Kidney capillary endothelial cell (primary cell): Measurements from ENCODE around the gene TRAPPC1.
"Not testable (repeated sequence)": the region's sequence is repeated elsewhere in the genome, so short reads cannot be mapped to it uniquely, and the experiment has no call there.

Experiments used
- DNase-seq: peaks from one replicate; pipeline ENCODE4 v3.0.0-alpha.2; 2018; ENCODE audit warnings: low spot score

The TRAPPC1 gene

GRCh38 chr17:7931709-7932482 lies at the start of gene TRAPPC1, which contains the start of gene CNTROB:
Gene TRAPPC1, minus strand, starts transcription at chr17:7931946. Its CDS starts 117 bp downstream, at chr17:7931829.
Gene CNTROB, plus strand, starts transcription at chr17:7932206. Its CDS starts 874 bp downstream, at chr17:7933080.
- DNase-seq = peak; percentile 99

DNA sequence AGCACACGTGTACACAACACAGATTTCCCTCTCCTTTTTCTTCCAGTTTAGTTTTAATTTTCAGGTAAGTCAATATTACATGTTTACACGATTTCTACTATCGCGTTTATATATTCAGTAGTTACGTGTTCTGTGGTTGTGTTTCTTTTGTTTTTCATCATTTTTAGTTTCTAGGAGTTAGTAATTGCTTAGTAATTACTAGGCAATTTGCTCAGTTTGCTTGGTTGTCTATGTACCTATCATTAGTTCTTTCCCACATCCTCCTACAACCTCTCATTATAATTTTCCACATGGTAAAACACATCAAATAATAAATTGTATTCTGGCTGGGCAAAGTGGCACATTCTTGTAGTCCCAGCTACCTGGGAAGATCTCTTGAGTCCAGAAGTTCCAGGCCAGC lies 46.1 kb upstream of the TRAPPC1 start:
- DNase-seq = no peak

DNA sequence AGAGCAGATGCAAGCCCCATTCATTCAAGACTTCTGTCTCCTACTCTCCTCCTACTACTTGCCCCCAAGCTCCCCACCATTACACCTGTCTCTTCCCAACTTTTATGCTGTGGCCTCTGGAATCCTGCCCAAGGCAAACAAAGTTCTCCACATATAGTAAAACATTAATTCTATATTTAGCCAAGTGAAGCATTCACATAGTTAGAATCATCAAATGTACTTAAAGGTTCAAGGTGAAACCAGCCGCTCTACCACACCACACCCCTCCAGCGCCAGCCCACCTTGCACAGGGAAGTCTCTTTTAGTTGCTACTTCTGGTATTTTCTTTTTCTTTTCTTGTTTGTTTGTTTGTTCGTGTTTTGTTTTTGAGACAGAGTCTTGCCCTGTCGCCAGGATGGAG lies 45.3 kb upstream of the TRAPPC1 start:
- DNase-seq = no peak

DNA sequence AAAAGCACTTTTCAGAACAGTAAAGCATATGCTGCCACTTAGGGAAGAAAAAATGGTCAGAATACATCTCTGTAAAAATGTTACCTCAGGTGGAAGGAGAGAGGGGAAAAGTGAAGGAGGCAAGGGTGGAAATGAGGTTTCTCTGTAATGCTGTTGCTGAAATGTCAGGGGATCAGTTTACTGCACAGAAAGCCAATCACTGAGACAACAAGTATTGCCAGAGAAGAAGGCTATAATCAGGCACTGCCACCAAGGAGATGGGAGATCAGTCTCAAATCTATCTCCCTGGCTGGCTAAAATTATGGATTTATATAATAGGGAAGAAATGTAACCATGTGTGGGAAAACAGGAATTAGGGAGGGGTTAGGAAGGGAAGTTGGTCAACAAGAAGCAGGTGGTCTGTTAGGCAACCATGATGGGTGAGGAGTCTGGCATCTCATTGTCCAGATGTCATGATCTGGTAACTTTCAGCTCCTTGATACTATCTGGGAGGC lies 42.9 kb upstream of the TRAPPC1 start:
- no peak for DNase-seq

GRCh38 chr17:7972131-7972785 lies 40.5 kb upstream of the TRAPPC1 start:
- DNase-seq = no peak

GRCh38 chr17:7971651-7972050 lies 39.9 kb upstream of the TRAPPC1 start:
- DNase-seq = no peak

GRCh38 chr17:7969433-7969832 lies 37.7 kb upstream of the TRAPPC1 start:
- no peak for DNase-seq

GRCh38 chr17:7967751-7968150 lies 36.0 kb upstream of the TRAPPC1 start:
- DNase-seq = no peak

GRCh38 chr17:7961421-7961820 lies 29.7 kb upstream of the TRAPPC1 start:
- DNase-seq = no peak

DNA sequence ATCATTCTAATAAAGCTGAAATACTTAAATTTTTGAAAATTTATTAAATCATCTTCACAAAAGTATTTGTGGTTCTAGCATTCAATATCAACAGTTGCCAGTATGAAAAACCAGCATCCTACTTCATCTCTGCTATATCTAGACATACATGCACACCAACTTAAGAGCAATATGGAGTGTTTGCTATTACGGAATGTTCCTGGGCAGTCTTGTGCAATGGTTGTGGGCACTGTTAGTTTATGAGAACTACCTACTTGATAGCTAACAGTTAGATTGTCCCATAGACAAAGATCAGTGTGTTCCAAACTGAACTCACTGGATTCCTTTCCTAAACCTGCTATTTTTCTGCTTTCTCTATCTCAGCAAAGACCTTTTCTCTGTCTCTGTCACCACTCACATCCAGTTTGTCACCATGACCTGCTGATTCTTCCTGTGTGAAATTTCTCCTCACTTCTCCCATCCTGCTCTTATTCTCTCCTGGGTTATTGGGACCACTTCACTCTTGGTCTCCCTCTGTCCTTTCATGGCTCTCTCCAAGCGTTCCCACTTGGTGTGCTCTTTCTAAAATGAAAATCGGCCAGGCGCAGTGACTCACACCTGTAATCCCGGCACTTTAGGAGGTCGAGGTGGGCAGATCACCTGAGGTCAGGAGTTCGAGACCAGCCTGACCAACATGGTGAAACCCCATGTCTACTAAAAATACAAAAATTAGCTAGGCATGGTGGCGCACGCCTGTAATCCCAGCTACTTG lies 27.9 kb upstream of the TRAPPC1 start:
- DNase-seq = no peak

DNA sequence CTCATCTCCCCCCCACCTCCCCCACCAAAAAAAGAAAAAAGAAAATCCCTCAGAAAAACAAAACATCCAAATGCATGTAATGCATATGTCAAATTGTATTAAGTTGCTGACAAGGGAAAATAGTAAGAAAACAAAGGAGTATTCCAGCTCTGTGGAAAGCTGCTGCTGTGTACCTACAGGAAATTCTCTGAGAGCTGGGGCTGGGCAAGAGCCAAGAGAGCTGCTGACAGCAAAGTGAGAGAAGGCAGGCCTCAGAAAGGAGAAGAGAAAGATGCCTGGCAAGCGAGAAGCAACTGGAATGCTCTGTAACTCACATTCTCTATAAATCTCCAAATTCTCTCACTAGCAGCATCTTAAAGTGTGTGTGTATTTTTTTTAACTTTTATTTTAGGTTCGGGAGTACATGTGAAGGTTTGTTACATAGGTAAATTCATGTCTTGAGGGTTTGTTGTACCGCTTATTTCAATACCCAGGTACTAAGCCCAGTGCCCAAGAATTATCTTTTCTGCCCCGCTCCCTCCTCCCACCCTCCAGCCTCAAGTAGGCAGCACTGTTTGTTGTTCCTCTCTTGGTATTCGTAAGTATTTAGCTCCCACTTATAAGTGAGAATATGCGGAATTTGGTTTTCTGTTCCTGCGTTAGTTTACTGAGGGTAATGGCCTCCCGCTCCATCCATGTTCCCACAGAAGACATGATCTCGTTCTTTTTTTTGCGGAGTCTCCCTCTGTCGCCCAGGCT lies 24.7 kb upstream of the TRAPPC1 start:
- no peak for DNase-seq

DNA sequence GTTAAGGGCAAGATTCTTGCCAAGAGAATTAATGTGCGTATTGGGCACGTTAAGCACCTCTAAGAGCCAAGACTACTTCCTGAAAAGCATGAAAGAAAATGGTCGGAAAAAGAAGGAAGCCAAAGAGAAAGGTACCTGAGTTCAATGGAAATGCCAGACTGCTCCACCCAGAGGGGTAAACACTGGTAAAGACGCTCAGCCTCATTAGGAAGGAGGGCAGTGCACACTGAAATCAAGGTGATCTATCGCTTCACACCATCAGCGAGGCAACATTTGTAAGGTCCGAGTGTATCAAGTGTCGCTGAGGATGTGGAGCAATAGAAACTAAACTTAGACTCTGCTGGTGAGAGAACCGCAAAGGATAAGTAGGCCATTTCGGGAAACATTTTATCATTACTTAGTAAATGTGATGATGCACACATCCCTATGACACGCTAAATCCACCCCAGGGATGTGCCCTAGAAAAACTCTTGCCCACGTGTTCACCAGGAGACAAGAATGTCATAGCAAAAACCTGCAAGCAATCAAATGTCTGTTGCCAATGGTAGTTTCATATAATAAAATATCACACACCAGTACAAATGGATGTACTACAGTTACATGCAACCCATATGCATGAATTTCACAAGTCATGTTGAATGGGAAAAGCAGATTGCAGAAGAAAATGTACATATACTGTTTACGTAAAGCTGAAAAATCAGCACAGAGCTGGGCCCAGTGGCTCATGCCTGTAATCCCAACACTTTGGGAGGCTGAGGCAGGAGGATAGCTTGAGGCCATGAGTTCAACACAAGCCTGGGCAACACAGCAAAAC lies 23.9 kb upstream of the TRAPPC1 start:
- no peak for DNase-seq

DNA sequence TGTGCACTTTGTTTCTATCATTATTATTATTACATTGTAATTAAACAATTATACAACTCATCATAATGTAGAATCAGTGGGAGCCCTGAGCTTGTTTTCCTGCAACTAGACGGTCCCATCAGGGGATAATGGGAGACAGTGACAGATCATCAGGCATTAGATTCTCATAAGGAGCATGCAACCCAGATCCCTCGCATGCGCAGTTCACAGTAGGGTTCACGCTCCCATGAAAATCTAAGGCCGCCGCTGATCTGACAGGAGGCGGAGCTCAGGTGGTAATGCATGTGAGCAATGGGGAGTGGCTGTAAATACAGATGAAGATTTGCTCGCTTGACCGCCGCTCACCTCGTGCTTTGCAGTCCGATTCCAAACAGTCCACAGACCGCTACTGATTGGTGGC lies 21.5 kb upstream of the TRAPPC1 start:
- not testable (repeated sequence) for DNase-seq

- DNase-seq = no peak
Observed at GRCh38 chr17:7951143-7951792, 19.5 kb upstream of the TRAPPC1 start.

- DNase-seq = no peak
Observed at GRCh38 chr17:7950578-7950977, 18.8 kb upstream of the TRAPPC1 start.

DNA sequence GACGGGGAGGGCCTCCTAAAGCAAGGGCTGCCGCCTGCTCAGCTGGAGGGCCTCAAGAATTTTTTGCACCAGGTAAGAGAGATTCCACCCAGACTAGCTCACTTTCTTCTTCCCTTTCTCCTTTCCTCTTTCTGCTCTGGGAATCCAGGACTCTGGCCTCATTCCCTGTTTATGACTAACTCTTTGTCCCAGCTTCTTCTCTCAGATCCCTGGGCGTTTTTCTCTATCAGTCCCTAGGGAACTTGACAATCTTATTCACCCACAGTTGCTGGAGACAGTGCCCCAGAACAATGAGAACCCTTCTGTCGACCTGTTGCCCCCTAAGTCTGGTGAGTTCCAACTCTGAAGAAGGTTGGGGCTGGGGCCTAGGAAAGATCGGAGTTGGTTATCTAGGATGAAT lies 15.9 kb upstream of the TRAPPC1 start:
- no peak for DNase-seq

GRCh38 chr17:7946441-7946840 lies 14.7 kb upstream of the TRAPPC1 start:
- no peak for DNase-seq

GRCh38 chr17:7945651-7946050 lies 13.9 kb upstream of the TRAPPC1 start:
- DNase-seq = no peak

DNA sequence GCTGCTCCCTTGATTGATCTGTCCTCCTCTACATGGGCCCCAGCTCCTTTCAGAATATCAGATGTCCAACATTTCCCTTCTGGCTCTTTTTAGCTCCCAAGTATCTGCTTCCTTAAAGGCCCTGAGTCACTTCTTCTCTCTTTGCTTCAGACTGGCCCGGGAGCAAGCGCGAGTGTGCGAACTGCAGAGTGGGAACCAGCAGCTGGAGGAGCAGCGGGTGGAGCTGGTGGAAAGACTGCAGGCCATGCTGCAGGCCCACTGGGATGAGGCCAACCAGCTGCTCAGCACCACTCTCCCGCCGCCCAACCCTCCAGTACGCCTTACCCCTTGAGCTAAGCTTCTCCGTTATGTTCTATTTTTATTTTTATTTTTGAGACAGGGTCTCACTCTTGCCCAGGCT lies 12.6 kb upstream of the TRAPPC1 start:
- DNase-seq = no peak

- DNase-seq = no peak
Observed at GRCh38 chr17:7943291-7943690, 11.5 kb upstream of the TRAPPC1 start.

GRCh38 chr17:7940743-7941142 lies 9.0 kb upstream of the TRAPPC1 start:
- no peak for DNase-seq
